Psoas muscle (tissue), 8 donors: ENCODE measurements around the gene CENPP. TPM values are rescaled to one million over a fixed set of nuclear protein-coding genes. Genes with fewer than 3 reads are reported as not detected.

ENCODE experiments used
- ATAC-seq, 4 donors: fragments of 200-7000 bp; cut with Tn5 transposase; one replicate each; pipeline ENCODE4 v1.9.1; 2020; ENCODE audit warnings: moderate library complexity in 3 of 4, mild to moderate bottlenecking in 2 of 4
- DNase-seq, 2 donors: peaks; one replicate each; pipeline ENCODE4 v3.0.0-alpha.2; 2020
- H3K27ac ChIP-seq: fragments of 200-600 bp; one replicate; pipeline ENCODE4 v1.8.0; 2022
- H3K27me3 ChIP-seq, 3 donors: fragments of 200-600 bp in 1 of 3; one replicate each; pipeline versions ENCODE4 v1.6.1 to v1.8.0; 2013 to 2022; ENCODE audit warnings: low read length in 2 of 3, mild to moderate bottlenecking in 2 of 3, moderate library complexity in 1 of 3; ENCODE audit not compliant: insufficient read depth in 3 of 3
- H3K36me3 ChIP-seq, 2 donors: fragments of 200-600 bp in 1 of 2; one replicate each; pipeline versions ENCODE4 v1.6.1 to v1.8.0; 2013 to 2022; ENCODE audit warnings: low read depth in 1 of 2, mild to moderate bottlenecking in 1 of 2, moderate library complexity in 1 of 2; ENCODE audit not compliant: insufficient read depth in 1 of 2
- H3K4me1 ChIP-seq: fragments of 200-600 bp; one replicate; pipeline ENCODE4 v1.8.0; 2022
- H3K4me3 ChIP-seq: fragments of 200-600 bp; one replicate; pipeline ENCODE4 v1.8.0; 2022; ENCODE audit warnings: mild to moderate bottlenecking
- H3K9me3 ChIP-seq: fragments of 200-600 bp; one replicate; pipeline ENCODE4 v1.8.0; 2022
- WGBS, 3 donors: extraction: QIAGEN DNeasy Blood & Tissue Kit; methylation state at CpG; one replicate each; pipeline versions ENCODE4 v1.1.6 to v1.1.7; 2013; 5-methylcytosine and 5-hydroxymethylcytosine counted together
- intact Hi-C, 2 donors: fragments of 100-400 bp; cut with DNase I; formaldehyde crosslinking; loops; one replicate each; pipeline versions ENCODE4 v1.11.0 to v1.14.2; 2022
- long read RNA-seq, 2 donors: library from polyadenylated mRNA; unstranded; transcript quantifications; one replicate each; pipeline ENCODE4 v2.0.0, GENCODE V29; 2021
- polyA plus RNA-seq, 3 donors: library from polyadenylated mRNA; stranded (reverse); fragments of 200-250 nt; gene quantifications; one replicate each; pipeline ENCODE4 v1.2.3, GENCODE V29; 2013
- total RNA-seq, 4 donors: library from RNA; stranded (reverse); fragmentation: NEBNext Ultra II Directional in 2 of 4; extraction: Animal tissue kit (Norgen Biotek cat#: 25700) in 2 of 4; gene quantifications; one replicate each; pipeline versions ENCODE4 v1.2.1 to v1.2.4, GENCODE V29; 2021 to 2023
- TF ChIP-seq, protein P1 (sequence below): fragments of 200-600 bp; IDR thresholded peaks from one replicate; pipeline ENCODE4 v1.8.0; 2022; ENCODE audit warnings: antibody characterized with exemption
- donor health status: healthy with polysubstance abuse.
- donor health status: DM: no; HTN: no; CAD: no; lungs with moderate emphysema.
- donor health status: Bipolar disorder and iron deficiency.
- donor health status: healthy.
- donor health status: DM: yes; HTN: yes; CAD: no.
- donor health status: DM: no; HTN: no; CAD: no.
- donor health status: DM: no; HTN: no; CAD: no.
- donor health status: DM: yes; HTN: yes; CAD: no.

Gene CENPP
- total RNA-seq (10 to 100 TPM in 1 of 4 donors, 1 to 10 TPM in 3; 5.9 to 15.7 (median 8.0) TPM), polyA plus RNA-seq (1 to 10 TPM; 1.8 to 6.4 (median 3.9) TPM)
- long read RNA-seq, donor 1, partial matches to known transcripts, result 0 of 4 reads
- long read RNA-seq, donor 1, other reads (novel, unspliced or antisense), result 3 of 4 reads
- long read RNA-seq, donor 2, result 0 reads

DNA sequence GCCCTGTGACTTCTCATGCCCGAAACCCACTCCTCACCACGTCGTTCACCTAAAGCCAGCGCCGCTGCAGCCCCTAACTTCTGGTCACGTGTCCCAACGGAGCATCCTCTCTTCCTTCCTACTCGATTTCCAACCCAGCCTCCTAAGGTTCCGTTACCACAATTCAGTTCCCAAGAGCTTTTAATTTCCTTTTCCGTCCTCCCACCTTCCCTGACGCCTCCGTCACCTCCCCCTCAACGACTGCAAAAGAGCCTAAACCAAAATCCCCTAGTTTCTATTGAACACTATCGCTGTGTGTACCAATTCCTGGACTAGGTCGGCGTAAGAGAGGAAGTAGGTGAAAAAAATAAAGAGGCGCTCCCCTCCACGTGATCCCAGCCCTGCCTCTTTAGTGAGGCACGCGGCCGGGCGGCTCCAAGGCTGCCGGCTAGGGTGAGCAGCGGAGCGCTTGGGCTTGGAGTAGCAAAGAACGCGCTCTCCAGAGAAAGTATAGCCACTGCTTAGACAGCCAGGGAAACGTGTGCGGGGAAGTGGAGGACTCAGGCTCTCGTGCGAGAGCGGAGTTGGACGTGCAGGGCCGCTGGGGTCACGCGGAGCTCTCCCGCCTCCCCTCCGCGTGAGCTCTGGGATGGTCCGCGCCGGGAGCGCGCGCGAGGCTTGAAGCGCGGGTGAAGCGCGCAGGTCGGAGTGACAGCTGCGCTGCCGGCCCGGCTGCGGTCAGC, at the start of gene CENPP, which contains the start of gene NOL8:
Gene CENPP (plus strand): TSS at position 685 of the 722 bp plus-strand sequence.
Gene NOL8 (minus strand): TSS at position 82 of the 722 bp plus-strand sequence. CDS start 1,189 bp downstream, outside the sequence.
- WGBS, 3 donors, result 0 to 1% (median 0%) methylated on average over 49 to 55 of the region's 55 CpGs
- intact Hi-C loops, result loop anchor here (5.0 to 10.0 kb wide), 2 partner anchors 309 to 312 kb away; no protein-coding TSS in a partner anchor
- TF ChIP-seq, protein P1, sequence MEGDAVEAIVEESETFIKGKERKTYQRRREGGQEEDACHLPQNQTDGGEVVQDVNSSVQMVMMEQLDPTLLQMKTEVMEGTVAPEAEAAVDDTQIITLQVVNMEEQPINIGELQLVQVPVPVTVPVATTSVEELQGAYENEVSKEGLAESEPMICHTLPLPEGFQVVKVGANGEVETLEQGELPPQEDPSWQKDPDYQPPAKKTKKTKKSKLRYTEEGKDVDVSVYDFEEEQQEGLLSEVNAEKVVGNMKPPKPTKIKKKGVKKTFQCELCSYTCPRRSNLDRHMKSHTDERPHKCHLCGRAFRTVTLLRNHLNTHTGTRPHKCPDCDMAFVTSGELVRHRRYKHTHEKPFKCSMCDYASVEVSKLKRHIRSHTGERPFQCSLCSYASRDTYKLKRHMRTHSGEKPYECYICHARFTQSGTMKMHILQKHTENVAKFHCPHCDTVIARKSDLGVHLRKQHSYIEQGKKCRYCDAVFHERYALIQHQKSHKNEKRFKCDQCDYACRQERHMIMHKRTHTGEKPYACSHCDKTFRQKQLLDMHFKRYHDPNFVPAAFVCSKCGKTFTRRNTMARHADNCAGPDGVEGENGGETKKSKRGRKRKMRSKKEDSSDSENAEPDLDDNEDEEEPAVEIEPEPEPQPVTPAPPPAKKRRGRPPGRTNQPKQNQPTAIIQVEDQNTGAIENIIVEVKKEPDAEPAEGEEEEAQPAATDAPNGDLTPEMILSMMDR, result no peak
- peak within 1 kb of the TSS; percentile 86 for H3K4me3 ChIP-seq
- H3K4me1 ChIP-seq, result peaks cover 29% of the 10 kb centered on the region
- DNase-seq, result peak; percentile 86 to 92
- no peaks in the 10 kb centered on the region for H3K9me3 ChIP-seq
- ATAC-seq, result peak; percentile 97 to 98 (median 97)
- no peaks in the 10 kb centered on the region for H3K27me3 ChIP-seq
- peak within 1 kb of the TSS; percentile 98 for H3K27ac ChIP-seq
- peaks cover 3 to 28% of the 10 kb centered on the region in 2 donors for H3K36me3 ChIP-seq

DNA sequence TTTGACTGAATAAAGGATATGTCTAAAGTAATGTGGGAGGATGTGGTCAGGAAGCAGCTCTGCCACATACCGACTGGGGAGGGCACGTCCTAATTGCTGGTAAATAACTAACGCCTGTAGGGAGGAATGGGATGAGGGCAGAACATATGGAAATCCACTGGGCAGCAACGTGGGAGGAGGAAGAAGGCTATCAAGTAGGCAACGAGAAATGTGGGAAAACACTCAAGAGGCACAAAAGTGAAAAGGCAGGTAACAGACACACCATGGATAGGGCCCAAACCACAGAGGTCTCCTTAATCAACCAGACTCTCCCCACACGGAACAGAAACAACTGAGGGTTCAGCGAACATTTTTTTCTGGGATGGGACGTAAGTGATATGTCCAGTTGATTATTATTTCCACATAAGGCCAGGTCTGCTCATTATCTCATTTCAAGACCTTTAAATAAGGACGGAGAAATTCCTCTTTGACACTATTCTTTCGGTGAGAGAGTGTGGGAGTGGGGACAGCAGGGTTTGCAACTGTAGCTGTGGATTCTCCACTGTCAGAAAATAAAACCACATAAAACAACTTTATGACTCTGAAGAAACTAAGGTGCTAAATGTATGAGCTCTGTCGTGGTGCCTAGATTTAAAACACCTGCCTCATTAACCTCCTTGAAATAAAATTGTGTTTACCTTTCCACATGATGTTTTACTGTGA, 49.3 kb upstream of the CENPP start:
- Histone ChIP-seq H3K27me3 (no peaks in the 10 kb centered on the region), H3K4me3 (no peak overlapping the region), H3K36me3 (peaks cover 26 to 100% of the 10 kb centered on the region in 2 donors), H3K4me1 (no peaks in the 10 kb centered on the region), H3K9me3 (no peaks in the 10 kb centered on the region), H3K27ac (no peak overlapping the region)
- intact Hi-C loops, result loop anchor here (1.0 to 5.0 kb wide), 2 partner anchors 13 to 34 kb away; no protein-coding TSS in a partner anchor
- TF ChIP-seq, protein P1, result no peak
- no peak for DNase-seq
- ATAC-seq, result no peak
- WGBS, 3 donors, result 70 to 73% (median 71%) methylated on average over 11 of the region's 11 CpGs

DNA sequence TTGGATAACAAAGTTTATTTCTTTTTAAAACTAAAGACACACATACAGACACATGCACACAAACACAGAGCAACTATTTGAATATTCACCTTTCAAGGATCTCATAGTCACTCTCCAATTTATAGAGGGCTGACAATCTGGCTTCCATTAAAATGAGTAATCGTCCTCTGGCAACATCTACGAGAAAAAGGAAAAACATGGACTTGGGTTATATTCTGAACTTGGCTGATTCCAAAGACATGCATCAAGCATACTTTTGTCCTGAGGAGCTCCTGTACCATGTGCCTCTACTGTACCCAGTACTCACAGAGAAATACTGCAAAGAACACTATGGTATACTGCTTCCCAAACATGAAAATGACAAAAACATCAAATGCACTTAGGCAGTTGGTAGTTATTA, 47.6 kb upstream of the CENPP start:
- H3K36me3 ChIP-seq, result peaks cover 24 to 100% of the 10 kb centered on the region in 2 donors
- H3K4me1 ChIP-seq, result no peaks in the 10 kb centered on the region
- TF ChIP-seq, protein P1, result no peak
- intact Hi-C loops, result loop anchor here in 1 of 2 donors (5.0 kb wide), 1 partner anchor 36 kb away; no protein-coding TSS in a partner anchor
- no peaks in the 10 kb centered on the region for H3K9me3 ChIP-seq
- no peak overlapping the region for H3K27ac ChIP-seq
- ATAC-seq (no peak), DNase-seq (no peak)
- no peaks in the 10 kb centered on the region for H3K27me3 ChIP-seq
- no peak overlapping the region for H3K4me3 ChIP-seq
- 63 to 78% (median 69%) methylated on average over 2 of the region's 2 CpGs for WGBS, 3 donors

DNA sequence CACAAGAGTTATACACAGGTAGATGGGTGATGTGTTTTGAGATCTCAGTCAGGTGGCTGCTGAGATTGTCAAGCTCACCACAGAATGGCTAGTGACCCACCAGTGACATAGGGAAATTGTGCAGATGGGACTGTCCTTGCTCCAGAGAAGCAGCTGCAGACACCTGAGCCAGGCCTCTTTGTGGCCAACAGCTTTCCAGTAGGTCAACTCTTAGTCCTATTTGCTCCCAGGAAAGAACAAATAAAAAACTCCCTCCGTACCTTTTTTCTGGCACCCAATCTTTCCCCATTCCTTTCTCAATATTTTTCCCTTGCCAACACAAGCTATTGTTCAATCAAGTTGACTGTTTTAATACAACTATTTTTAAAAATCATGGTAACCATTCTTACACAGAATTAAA, 46.5 kb upstream of the CENPP start:
- peaks cover 16 to 100% of the 10 kb centered on the region in 2 donors for H3K36me3 ChIP-seq
- intact Hi-C loops, result loop anchor here in 1 of 2 donors (5.0 kb wide), 1 partner anchor 37 kb away; no protein-coding TSS in a partner anchor

More for the DNA sequence above, 46.5 kb upstream of the CENPP start:
- no peak for ATAC-seq
- Histone ChIP-seq H3K27ac (no peak overlapping the region), H3K27me3 (no peaks in the 10 kb centered on the region), H3K4me1 (no peaks in the 10 kb centered on the region), H3K4me3 (no peak overlapping the region), H3K9me3 (no peaks in the 10 kb centered on the region)
- TF ChIP-seq, protein P1, result no peak
- DNase-seq, result no peak
- 62 to 83% (median 65%) methylated on average over 1 of the region's 1 CpG for WGBS, 3 donors
